Measurements from ENCODE around the gene SDK1. TPM values are rescaled to one million over a fixed set of nuclear protein-coding genes. Genes with fewer than 3 reads are reported as not detected.

Gene SDK1
- total RNA-seq, 2 experiments from 2014 or later = 0.19 to 0.36 TPM

DNA sequence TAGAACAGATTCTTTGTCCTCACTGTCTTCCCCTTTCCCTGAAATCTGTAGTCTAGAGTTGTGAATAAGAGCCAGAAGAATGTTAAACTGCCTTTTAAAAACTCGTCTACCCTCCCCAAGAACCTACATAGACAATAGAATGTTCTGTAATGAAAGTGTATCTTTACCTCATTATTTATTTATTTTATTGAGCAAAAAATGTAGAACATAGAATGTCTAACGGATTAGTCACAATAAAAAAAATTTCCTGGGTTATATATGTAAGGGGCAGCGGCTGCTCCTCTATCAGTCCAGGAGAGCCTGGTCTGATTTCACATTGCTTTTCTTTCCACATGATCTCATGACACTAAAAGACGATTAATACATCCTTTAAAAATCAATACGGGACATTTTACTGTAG lies 135.7 kb downstream of the SDK1 start:
- Histone ChIP-seq H3K4me3 (ENCODE audit: low read depth, low read length, poor library complexity, severe bottlenecking) (no peak overlapping the region), H3K4me2 (ENCODE audit: low read length) (no peak overlapping the region), H3K4me1 (ENCODE audit: insufficient read depth, low read length, poor library complexity, severe bottlenecking) (no peaks in the 10 kb centered on the region), H3K79me2 (ENCODE audit: insufficient read depth, low read depth, low read length) (no peaks in the 10 kb centered on the region), H3K9me2 (ENCODE audit: insufficient read depth, low read length) (no peaks in the 10 kb centered on the region), H3K27ac (ENCODE audit: low read depth, low read length, poor library complexity, severe bottlenecking) (no peak overlapping the region), H3K9me3 (ENCODE audit: low read length) (no peaks in the 10 kb centered on the region), H3K36me3 (ENCODE audit: insufficient read depth, low read length) (no peaks in the 10 kb centered on the region), H4K20me1 (ENCODE audit: insufficient read depth, low read length) (no peaks in the 10 kb centered on the region), H2AFZ (ENCODE audit: low read length) (no peak overlapping the region)
- BruUV-seq (replicated peaks) = no TSS peak
- ChIA-PET POLR2A (no interaction called here), CTCF (ENCODE audit: unreplicated experiment) (no interaction called here)
- DNase-seq (ENCODE audit: low spot score) = no peak
- intact Hi-C loops (cut with micrococcal nuclease; ENCODE audit: unreplicated experiment) = no loop called here
- no peak for TF ChIP-seq EZH2phosphoT487 (IDR thresholded peaks at IDR 0.05; ENCODE audit: borderline replicate concordance, low read depth, low read length)
- TF ChIP-seq, protein P1, sequence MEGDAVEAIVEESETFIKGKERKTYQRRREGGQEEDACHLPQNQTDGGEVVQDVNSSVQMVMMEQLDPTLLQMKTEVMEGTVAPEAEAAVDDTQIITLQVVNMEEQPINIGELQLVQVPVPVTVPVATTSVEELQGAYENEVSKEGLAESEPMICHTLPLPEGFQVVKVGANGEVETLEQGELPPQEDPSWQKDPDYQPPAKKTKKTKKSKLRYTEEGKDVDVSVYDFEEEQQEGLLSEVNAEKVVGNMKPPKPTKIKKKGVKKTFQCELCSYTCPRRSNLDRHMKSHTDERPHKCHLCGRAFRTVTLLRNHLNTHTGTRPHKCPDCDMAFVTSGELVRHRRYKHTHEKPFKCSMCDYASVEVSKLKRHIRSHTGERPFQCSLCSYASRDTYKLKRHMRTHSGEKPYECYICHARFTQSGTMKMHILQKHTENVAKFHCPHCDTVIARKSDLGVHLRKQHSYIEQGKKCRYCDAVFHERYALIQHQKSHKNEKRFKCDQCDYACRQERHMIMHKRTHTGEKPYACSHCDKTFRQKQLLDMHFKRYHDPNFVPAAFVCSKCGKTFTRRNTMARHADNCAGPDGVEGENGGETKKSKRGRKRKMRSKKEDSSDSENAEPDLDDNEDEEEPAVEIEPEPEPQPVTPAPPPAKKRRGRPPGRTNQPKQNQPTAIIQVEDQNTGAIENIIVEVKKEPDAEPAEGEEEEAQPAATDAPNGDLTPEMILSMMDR (conservative IDR thresholded peaks at IDR 0.05; ENCODE audit: low read length) = no peak

DNA sequence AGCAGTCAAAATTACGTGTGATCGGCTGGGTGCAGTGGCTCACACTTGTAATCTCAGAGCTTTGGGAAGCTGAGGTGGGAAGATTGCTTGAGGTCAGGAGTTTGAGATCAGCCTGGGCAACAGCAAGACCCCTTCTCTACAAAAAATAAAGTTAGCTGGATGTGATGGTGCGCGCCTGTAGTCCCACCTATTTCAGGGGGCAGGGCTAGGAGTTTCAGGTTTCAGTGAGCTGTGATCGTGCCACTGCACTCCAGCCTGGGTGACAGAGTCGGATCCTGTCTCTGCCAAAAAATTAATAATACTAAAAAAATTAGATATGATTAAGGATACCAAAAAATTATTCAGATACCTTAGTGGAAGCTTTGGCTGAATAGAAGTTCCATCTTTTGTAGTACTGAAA lies 136.4 kb downstream of the SDK1 start:
- Histone ChIP-seq H3K27ac (ENCODE audit: low read depth, low read length, poor library complexity, severe bottlenecking) (no peak overlapping the region), H3K9me3 (ENCODE audit: low read length) (no peaks in the 10 kb centered on the region), H3K4me1 (ENCODE audit: insufficient read depth, low read length, poor library complexity, severe bottlenecking) (no peaks in the 10 kb centered on the region), H3K4me3 (ENCODE audit: low read depth, low read length, poor library complexity, severe bottlenecking) (no peak overlapping the region), H2AFZ (ENCODE audit: low read length) (no peak overlapping the region), H3K36me3 (ENCODE audit: insufficient read depth, low read length) (no peaks in the 10 kb centered on the region), H3K4me2 (ENCODE audit: low read length) (no peak overlapping the region), H3K79me2 (ENCODE audit: insufficient read depth, low read depth, low read length) (no peaks in the 10 kb centered on the region), H3K9me2 (ENCODE audit: insufficient read depth, low read length) (no peaks in the 10 kb centered on the region), H4K20me1 (ENCODE audit: insufficient read depth, low read length) (no peaks in the 10 kb centered on the region)
- no TSS peak for BruUV-seq (replicated peaks)
- intact Hi-C loops (cut with micrococcal nuclease; ENCODE audit: unreplicated experiment) = no loop called here
- POLR2A ChIA-PET = no interaction called here
- TF ChIP-seq, protein P1 (conservative IDR thresholded peaks at IDR 0.05; ENCODE audit: low read length) = no peak
- TF ChIP-seq EZH2phosphoT487 (IDR thresholded peaks at IDR 0.05; ENCODE audit: borderline replicate concordance, low read depth, low read length) = no peak
- no peak for DNase-seq (ENCODE audit: low spot score)
- CTCF ChIA-PET (ENCODE audit: unreplicated experiment) = no interaction called here

DNA sequence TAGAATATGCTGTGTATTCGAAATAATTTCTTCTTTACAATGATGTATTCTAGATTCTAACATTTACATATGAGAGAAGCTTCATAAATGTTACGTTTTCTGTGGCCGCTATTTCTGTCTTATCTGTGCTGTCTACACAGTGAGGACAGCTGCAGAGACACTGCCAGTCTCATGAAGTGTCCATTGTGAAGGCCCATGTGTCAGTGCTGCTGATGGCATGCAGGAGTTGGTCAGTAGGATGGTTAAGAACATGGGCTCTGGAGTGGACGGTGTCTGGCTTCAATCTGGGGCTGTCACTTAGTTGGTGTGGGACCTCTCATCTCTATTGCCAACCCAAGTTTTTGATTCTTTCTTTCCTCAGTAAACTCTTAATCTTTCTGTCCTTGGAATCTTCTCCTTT lies 137.3 kb downstream of the SDK1 start:
- H3K4me2 ChIP-seq (ENCODE audit: low read length) = no peak overlapping the region
- no peaks in the 10 kb centered on the region for H3K4me1 ChIP-seq (ENCODE audit: insufficient read depth, low read length, poor library complexity, severe bottlenecking)
- DNase-seq (ENCODE audit: low spot score) = no peak
- no peaks in the 10 kb centered on the region for H3K36me3 ChIP-seq (ENCODE audit: insufficient read depth, low read length)
- intact Hi-C loops (cut with micrococcal nuclease; ENCODE audit: unreplicated experiment) = no loop called here
- no peak overlapping the region for H2AFZ ChIP-seq (ENCODE audit: low read length)
- POLR2A ChIA-PET = no interaction called here
- no peaks in the 10 kb centered on the region for H4K20me1 ChIP-seq (ENCODE audit: insufficient read depth, low read length)
- no peaks in the 10 kb centered on the region for H3K79me2 ChIP-seq (ENCODE audit: insufficient read depth, low read depth, low read length)
- no peak for TF ChIP-seq EZH2phosphoT487 (IDR thresholded peaks at IDR 0.05; ENCODE audit: borderline replicate concordance, low read depth, low read length)
- TF ChIP-seq, protein P1 (conservative IDR thresholded peaks at IDR 0.05; ENCODE audit: low read length) = no peak
- CTCF ChIA-PET (ENCODE audit: unreplicated experiment) = no interaction called here
- H3K9me3 ChIP-seq (ENCODE audit: low read length) = no peaks in the 10 kb centered on the region
- no peaks in the 10 kb centered on the region for H3K9me2 ChIP-seq (ENCODE audit: insufficient read depth, low read length)
- no peak overlapping the region for H3K27ac ChIP-seq (ENCODE audit: low read depth, low read length, poor library complexity, severe bottlenecking)
- H3K4me3 ChIP-seq (ENCODE audit: low read depth, low read length, poor library complexity, severe bottlenecking) = no peak overlapping the region
- BruUV-seq (replicated peaks) = no TSS peak

Data from OCI-LY7 (cell line).